CD4-positive, alpha-beta T cell treated with Interleukin-15 for 4 hours (primary cell): ENCODE measurements around the gene SNN.

ENCODE experiments used
- DNase-seq: peaks from one replicate; pipeline ENCODE4 v3.0.0-alpha.2; 2020; ENCODE audit warnings: low spot score

The SNN gene

GRCh38 chr16:11635113-11635652 is 33.1 kb upstream of the SNN start:
- DNase-seq, result no peak

- DNase-seq, result no peak
Observed at GRCh38 chr16:11635679-11636171, 32.5 kb upstream of the SNN start.

GRCh38 chr16:11636172-11636721 is 32.0 kb upstream of the SNN start:
- no peak for DNase-seq

GRCh38 chr16:11637320-11637719 is 30.9 kb upstream of the SNN start:
- no peak for DNase-seq

GRCh38 chr16:11638140-11638539 is 30.1 kb upstream of the SNN start:
- DNase-seq, result no peak

GRCh38 chr16:11639008-11639562 is 29.2 kb upstream of the SNN start:
- DNase-seq, result no peak

- DNase-seq, result no peak
Observed at GRCh38 chr16:11639925-11640899, 28.0 kb upstream of the SNN start.

- DNase-seq, result peak; percentile 68
Observed at GRCh38 chr16:11640987-11641817, 27.1 kb upstream of the SNN start.

- DNase-seq, result no peak
Observed at GRCh38 chr16:11642765-11643116, 25.5 kb upstream of the SNN start.

GRCh38 chr16:11649276-11649675 is 19.0 kb upstream of the SNN start:
- no peak for DNase-seq

- no peak for DNase-seq
Observed at GRCh38 chr16:11650641-11651591, 17.3 kb upstream of the SNN start.

- DNase-seq, result no peak
Observed at GRCh38 chr16:11651796-11652195, 16.5 kb upstream of the SNN start.

- no peak for DNase-seq
Observed at GRCh38 chr16:11655655-11656054, 12.6 kb upstream of the SNN start.

- DNase-seq, result no peak
Observed at GRCh38 chr16:11657556-11657955, 10.7 kb upstream of the SNN start.

GRCh38 chr16:11658896-11659708 is 9.2 kb upstream of the SNN start:
- DNase-seq, result no peak

- DNase-seq, result no peak
Observed at GRCh38 chr16:11660565-11660964, 7.7 kb upstream of the SNN start.

- DNase-seq, result no peak
Observed at GRCh38 chr16:11662582-11662981, 5.7 kb upstream of the SNN start.

GRCh38 chr16:11665071-11665491 is 3.2 kb upstream of the SNN start:
- no peak for DNase-seq

- DNase-seq, result no peak
Observed at GRCh38 chr16:11666103-11667055, 1.9 kb upstream of the SNN start.
